ENCODE measurements around the gene SLC66A2.
"Not testable (repeated sequence)": the region's sequence is repeated elsewhere in the genome, so short reads cannot be mapped to it uniquely, and the experiment has no call there.

SLC66A2 gene

GRCh38 chr18:79868168-79868784, 83.2 kb downstream of the SLC66A2 start:
- no peaks in the 10 kb centered on the region for H3K36me3 ChIP-seq (ENCODE audit: insufficient read depth, low read length)
- H4K20me1 ChIP-seq (ENCODE audit: insufficient read depth, low read length) = no peaks in the 10 kb centered on the region
- no peaks in the 10 kb centered on the region for H3K4me1 ChIP-seq (ENCODE audit: insufficient read depth, low read length, severe bottlenecking)
- no peaks in the 10 kb centered on the region for H3K79me2 ChIP-seq (ENCODE audit: insufficient read depth, low read length)
- TF ChIP-seq CTCF (IDR thresholded peaks at IDR 0.05; ENCODE audit: low read length) = no peak
- TF ChIP-seq EZH2 (IDR thresholded peaks at IDR 0.05; ENCODE audit: borderline replicate concordance, low read length) = no peak
- H3K9me2 ChIP-seq (ENCODE audit: low read depth, low read length) = no peaks in the 10 kb centered on the region
- no peak overlapping the region for H3K27ac ChIP-seq (ENCODE audit: low read depth, low read length, poor library complexity, severe bottlenecking)
- no peak overlapping the region for H3K9ac ChIP-seq (ENCODE audit: low read length)
- no peak overlapping the region for H3K4me3 ChIP-seq (ENCODE audit: low read depth, low read length, poor library complexity, severe bottlenecking)
- no peak overlapping the region for H3K4me2 ChIP-seq (ENCODE audit: low read length)
- 0 out of 2 replicates have a peak, but pooled peaks cover 5% of the 10 kb centered on the region for H3K27me3 ChIP-seq (ENCODE audit: insufficient read depth, low read length)
- H3F3A ChIP-seq (ENCODE audit: insufficient read depth, low read length) = no peaks in the 10 kb centered on the region
- H2AFZ ChIP-seq (ENCODE audit: low read length) = no peak overlapping the region
- H3K9me3 ChIP-seq (ENCODE audit: low read length) = no peaks in the 10 kb centered on the region

GRCh38 chr18:79867666-79868065, 83.8 kb downstream of the SLC66A2 start:
- no peaks in the 10 kb centered on the region for H3K36me3 ChIP-seq (ENCODE audit: insufficient read depth, low read length)
- TF ChIP-seq CTCF (IDR thresholded peaks at IDR 0.05; ENCODE audit: low read length) (no peak), EZH2 (IDR thresholded peaks at IDR 0.05; ENCODE audit: borderline replicate concordance, low read length) (no peak)
- H2AFZ ChIP-seq (ENCODE audit: low read length) = no peak overlapping the region
- no peak overlapping the region for H3K4me3 ChIP-seq (ENCODE audit: low read depth, low read length, poor library complexity, severe bottlenecking)
- H3K4me1 ChIP-seq (ENCODE audit: insufficient read depth, low read length, severe bottlenecking) = no peaks in the 10 kb centered on the region
- no peak overlapping the region for H3K9ac ChIP-seq (ENCODE audit: low read length)
- no peaks in the 10 kb centered on the region for H3K9me2 ChIP-seq (ENCODE audit: low read depth, low read length)
- H3F3A ChIP-seq (ENCODE audit: insufficient read depth, low read length) = no peaks in the 10 kb centered on the region
- H3K27me3 ChIP-seq (ENCODE audit: insufficient read depth, low read length) = peaks cover 5% of the 10 kb centered on the region; the same call in 1 of the 2 replicates
- no peak overlapping the region for H3K4me2 ChIP-seq (ENCODE audit: low read length)
- H3K9me3 ChIP-seq (ENCODE audit: low read length) = no peaks in the 10 kb centered on the region; the same call in 1 of the 2 replicates
- H3K79me2 ChIP-seq (ENCODE audit: insufficient read depth, low read length) = no peaks in the 10 kb centered on the region
- no peaks in the 10 kb centered on the region for H4K20me1 ChIP-seq (ENCODE audit: insufficient read depth, low read length)
- no peak overlapping the region for H3K27ac ChIP-seq (ENCODE audit: low read depth, low read length, poor library complexity, severe bottlenecking)

- Histone ChIP-seq H2AFZ (ENCODE audit: low read length) (no peak overlapping the region), H3K4me2 (ENCODE audit: low read length) (no peak overlapping the region), H3K79me2 (ENCODE audit: insufficient read depth, low read length) (no peaks in the 10 kb centered on the region), H3K27ac (ENCODE audit: low read depth, low read length, poor library complexity, severe bottlenecking) (no peak overlapping the region), H3K9me2 (ENCODE audit: low read depth, low read length) (no peaks in the 10 kb centered on the region), H3K9me3 (ENCODE audit: low read length) (peaks cover 6% of the 10 kb centered on the region; the same call in 1 of the 2 replicates), H3K36me3 (ENCODE audit: insufficient read depth, low read length) (no peaks in the 10 kb centered on the region), H3K9ac (ENCODE audit: low read length) (no peak overlapping the region), H4K20me1 (ENCODE audit: insufficient read depth, low read length) (no peaks in the 10 kb centered on the region), H3K27me3 (ENCODE audit: insufficient read depth, low read length) (peaks cover 5% of the 10 kb centered on the region; the same call in 1 of the 2 replicates), H3K4me1 (ENCODE audit: insufficient read depth, low read length, severe bottlenecking) (no peaks in the 10 kb centered on the region), H3K4me3 (ENCODE audit: low read depth, low read length, poor library complexity, severe bottlenecking) (no peak overlapping the region), H3F3A (ENCODE audit: insufficient read depth, low read length) (no peaks in the 10 kb centered on the region)
- TF ChIP-seq CTCF (IDR thresholded peaks at IDR 0.05; ENCODE audit: low read length) (no peak), EZH2 (IDR thresholded peaks at IDR 0.05; ENCODE audit: borderline replicate concordance, low read length) (no peak)
Measured at GRCh38 chr18:79866889-79867574, 84.4 kb downstream of the SLC66A2 start.

GRCh38 chr18:79865951-79866350, 85.5 kb downstream of the SLC66A2 start:
- not testable (repeated sequence) for H3K9ac ChIP-seq (ENCODE audit: low read length); H4K20me1 ChIP-seq (ENCODE audit: insufficient read depth, low read length); H3K4me1 ChIP-seq (ENCODE audit: insufficient read depth, low read length, severe bottlenecking); H3K27me3 ChIP-seq (ENCODE audit: insufficient read depth, low read length); H3K36me3 ChIP-seq (ENCODE audit: insufficient read depth, low read length); H2AFZ ChIP-seq (ENCODE audit: low read length); H3K79me2 ChIP-seq (ENCODE audit: insufficient read depth, low read length); H3K27ac ChIP-seq (ENCODE audit: low read depth, low read length, poor library complexity, severe bottlenecking); H3K4me3 ChIP-seq (ENCODE audit: low read depth, low read length, poor library complexity, severe bottlenecking); H3K9me3 ChIP-seq (ENCODE audit: low read length); H3F3A ChIP-seq (ENCODE audit: insufficient read depth, low read length); H3K9me2 ChIP-seq (ENCODE audit: low read depth, low read length); H3K4me2 ChIP-seq (ENCODE audit: low read length)

GRCh38 chr18:79864955-79865354, 86.5 kb downstream of the SLC66A2 start:
- H3K4me2 ChIP-seq (ENCODE audit: low read length); H3F3A ChIP-seq (ENCODE audit: insufficient read depth, low read length); H3K9me3 ChIP-seq (ENCODE audit: low read length); H3K4me3 ChIP-seq (ENCODE audit: low read depth, low read length, poor library complexity, severe bottlenecking); H3K9me2 ChIP-seq (ENCODE audit: low read depth, low read length); H3K27me3 ChIP-seq (ENCODE audit: insufficient read depth, low read length); H3K27ac ChIP-seq (ENCODE audit: low read depth, low read length, poor library complexity, severe bottlenecking); H3K36me3 ChIP-seq (ENCODE audit: insufficient read depth, low read length); H4K20me1 ChIP-seq (ENCODE audit: insufficient read depth, low read length); H3K79me2 ChIP-seq (ENCODE audit: insufficient read depth, low read length); H2AFZ ChIP-seq (ENCODE audit: low read length); H3K9ac ChIP-seq (ENCODE audit: low read length); H3K4me1 ChIP-seq (ENCODE audit: insufficient read depth, low read length, severe bottlenecking): not testable (repeated sequence)
